Activated CD4-positive, alpha-beta T cell treated with anti-CD3 and anti-CD28 coated beads, Interleukin-2, amount 50 U/mL, for 48 hours (primary cell): ENCODE data around the gene TAP2.
A peak's percentile ranks its signal among the peaks of the same experiment; 100 is the strongest.
"Not testable (repeated sequence)": the region's sequence is repeated elsewhere in the genome, so short reads cannot be mapped to it uniquely, and the experiment has no call there.

Experiments used
- DNase-seq, 2 experiments: peaks; one replicate each; pipeline ENCODE4 v3.0.0-alpha.2; 2020

The TAP2 gene

DNA sequence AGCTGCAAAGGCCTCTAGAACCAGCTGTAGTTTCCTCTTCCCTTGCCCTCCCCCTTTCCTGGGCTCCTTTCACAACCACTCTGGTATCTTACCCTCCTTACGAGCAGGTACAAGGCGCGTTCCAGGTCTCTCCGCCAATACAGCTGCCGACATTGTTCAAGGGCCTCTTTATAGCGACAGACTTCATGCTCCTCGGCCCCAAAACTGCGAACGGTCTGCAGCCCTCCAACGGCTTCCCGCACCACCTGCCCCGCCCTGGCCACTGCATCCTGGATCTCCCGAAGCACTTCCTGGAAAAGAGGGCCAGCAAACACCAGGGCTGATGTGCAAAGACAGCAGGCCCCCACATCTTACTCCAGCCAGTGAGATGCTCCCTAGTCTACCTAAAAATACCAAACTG, 6.0 kb downstream of the TAP2 start:
- no peak for DNase-seq

DNA sequence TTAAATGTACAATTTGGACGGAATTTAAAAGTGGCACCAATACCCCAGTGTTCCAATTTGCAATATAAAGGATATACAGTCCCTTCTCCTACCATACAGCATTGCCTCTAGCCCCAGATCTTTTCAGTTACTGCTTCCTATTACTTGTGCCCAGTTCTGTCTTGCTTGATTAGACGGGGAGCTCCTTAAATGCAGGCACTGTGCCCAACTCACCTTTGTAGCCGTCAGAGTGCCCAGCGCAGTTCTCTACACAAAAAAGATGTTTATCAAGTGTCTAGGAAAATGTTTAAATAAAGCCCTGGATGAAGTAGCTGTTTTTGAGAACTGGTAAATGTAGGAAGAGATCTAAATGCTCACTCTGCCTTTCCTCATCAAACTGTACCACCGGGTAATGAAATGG, 7.6 kb downstream of the TAP2 start:
- no peak for DNase-seq

DNA sequence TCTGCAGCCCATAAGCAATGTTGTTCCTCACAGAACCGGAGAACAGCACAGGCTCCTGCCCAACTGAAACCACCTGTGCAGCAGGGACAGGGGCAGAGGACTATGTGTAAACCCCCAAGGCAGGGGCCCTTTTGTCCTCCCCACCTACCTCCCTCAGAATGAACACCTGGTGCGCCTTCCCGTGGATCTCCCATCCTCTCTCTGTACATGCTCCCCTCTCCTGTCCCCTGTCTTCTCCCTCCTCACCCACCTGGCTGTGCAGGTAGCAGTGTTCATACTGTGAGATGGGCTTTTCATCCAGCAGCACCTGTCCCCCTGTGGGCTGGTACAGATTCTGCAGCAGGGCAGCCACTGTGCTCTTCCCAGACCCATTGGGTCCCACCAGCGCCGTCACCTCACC, 8.5 kb downstream of the TAP2 start:
- DNase-seq = no peak

DNA sequence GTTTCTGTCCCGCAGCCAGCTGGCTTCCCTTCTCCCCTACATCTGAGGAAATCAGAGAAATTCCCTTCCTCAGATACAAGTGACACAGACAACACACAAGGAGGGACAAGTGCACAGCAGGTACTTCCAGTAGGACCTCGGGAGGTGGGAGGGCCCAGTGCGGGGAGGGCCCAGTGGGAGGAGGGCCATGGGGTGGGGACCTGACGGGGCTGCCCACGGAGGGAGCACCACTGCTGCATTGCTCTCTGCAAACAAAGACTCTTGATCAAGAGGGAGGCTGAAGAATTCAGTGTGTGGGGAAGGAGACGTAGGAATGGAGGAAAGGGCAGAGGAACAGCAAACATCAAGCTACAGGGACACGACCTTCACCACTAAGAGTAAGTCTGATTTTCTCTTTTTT, 9.0 kb downstream of the TAP2 start:
- no peak for DNase-seq

DNA sequence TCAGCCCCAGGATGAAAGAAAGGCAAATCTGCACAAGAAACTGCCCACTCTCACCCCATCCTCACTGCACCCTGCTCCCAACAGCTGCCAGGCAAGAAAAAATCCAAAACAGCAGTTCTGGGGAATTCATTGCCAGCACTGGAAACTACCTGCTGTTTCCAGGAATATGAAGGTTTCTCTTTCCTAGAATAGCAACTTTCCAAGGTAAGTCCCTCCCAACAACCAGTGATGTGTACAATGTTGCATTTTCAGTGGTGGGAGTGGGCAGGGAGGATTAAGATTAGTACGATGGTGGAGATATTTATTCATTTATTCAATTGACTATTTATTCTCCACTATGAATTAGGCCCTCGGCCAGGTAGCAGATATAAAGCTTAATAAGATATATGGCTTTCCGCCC, 11.5 kb downstream of the TAP2 start:
- no peak for DNase-seq

DNA sequence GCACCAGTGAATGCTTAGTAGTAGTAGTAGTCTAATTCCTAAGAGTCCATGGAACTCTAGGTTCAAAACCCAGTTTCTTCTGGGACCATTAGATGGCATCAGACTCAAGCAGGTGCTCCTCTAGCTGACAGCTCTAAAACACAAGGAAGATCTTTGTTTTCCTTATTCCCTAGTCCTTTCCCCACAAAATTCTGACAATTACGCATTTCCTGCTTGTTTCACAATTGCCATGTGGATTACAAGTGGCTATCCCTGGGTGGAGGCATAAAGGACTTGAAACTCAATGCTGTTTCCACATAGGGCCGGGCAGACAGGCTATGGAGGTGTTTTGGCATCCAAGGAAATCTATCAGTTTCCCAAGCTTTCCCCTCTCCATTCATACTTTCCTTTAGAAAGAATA, 12.6 kb downstream of the TAP2 start:
- DNase-seq = no peak

DNA sequence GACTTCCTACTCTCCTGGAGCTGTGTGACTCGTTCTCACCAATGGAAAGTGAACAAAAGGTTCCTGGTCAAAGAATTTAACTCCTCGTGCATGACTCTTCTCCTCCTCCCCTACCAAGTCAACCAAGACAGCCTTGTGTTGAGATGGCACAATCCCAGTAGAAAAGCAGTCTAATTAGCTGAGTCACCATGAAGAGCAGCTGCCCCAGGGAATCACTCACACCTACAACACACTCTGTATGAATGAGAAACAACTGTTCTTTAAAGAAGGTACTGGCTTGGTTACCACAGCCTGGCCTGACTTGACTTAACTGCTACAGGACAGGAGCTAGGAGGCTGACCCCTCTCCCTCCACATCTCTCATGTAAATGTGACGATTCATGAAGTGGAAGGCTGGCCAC, 18.8 kb downstream of the TAP2 start:
- no peak for DNase-seq

DNA sequence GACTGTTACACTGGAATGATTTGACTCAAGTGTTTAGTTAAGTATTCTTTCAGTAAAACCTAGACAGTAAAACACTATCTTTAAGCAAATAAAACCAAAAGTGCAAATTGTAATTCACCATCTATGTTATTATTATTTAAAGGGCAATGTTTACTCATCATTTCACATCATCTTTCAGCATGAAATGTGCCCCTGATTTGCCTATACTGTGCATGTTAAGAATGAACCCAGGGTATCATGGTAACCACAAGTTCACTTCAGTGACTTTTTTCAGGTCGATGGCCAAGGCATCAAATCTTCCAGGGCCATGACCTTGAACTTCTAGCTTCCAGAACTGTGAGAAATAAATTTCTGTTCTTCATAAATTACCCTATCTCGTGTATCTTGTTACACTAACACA, 19.7 kb downstream of the TAP2 start:
- DNase-seq = no peak

DNA sequence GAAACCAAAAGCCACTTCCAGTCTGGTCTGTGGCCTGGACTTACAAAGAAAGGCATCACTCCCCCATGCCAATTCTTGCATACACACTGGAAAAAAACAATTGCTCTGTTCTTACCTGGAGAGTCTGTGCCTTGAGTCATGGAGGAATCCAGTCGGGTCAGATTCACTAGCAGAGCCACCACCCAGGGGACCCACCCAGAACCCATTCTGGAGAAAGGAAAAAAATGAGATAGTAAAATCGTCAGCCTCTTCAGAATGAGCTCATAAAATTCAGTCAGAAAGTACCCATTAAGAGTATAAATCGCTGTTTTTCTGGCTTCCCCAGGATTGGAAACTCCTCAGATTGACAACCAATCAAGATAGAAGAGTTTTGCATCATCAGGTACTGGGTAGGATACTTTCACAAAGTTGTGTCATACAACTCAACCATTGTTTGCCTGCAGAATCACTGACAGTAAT, 21.8 kb downstream of the TAP2 start, which contains the start of gene HLA-DOB:
TSS of gene HLA-DOB (minus strand) at position 257 of the 459 bp plus-strand sequence. CDS start at position 206, 51 bp downstream.
- no peak for DNase-seq

DNA sequence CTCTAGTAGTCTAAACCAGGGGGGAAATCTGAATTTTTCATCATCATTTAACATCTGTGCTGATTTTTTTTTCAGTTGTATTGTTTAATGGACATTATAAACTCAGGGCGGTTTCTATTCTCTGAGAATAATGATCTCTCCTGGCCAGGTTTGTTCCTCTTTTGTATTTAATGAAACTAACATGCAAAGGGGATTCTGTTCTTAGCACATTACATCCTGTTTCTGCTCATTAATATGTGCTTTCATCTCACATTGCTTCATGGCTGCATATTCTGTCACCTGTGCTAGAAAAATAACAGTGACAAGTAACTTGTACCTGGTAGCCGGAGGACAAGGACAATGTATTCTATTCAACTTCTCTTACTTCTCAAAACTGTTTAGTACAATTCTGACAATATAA, 22.5 kb downstream of the TAP2 start:
- no peak for DNase-seq

DNA sequence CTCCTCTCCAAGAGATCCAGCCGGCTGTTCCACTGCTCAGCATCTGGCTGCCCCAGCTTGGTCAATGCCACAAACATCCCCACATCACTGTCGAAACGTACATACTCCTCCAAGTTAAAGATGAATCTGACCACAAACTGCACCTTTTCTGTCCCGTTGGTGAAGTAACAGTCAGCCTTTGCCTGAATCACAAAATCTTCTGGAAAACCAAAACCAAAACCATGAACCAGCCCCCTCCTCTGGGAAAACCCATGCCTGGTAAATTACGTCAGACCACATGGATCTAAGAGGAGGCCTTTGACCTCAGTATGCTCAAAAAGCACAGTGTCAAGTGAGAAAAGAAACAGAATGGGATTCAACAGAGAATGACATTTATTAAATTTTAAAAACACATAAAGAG, 23.4 kb downstream of the TAP2 start:
- no peak for DNase-seq

DNA sequence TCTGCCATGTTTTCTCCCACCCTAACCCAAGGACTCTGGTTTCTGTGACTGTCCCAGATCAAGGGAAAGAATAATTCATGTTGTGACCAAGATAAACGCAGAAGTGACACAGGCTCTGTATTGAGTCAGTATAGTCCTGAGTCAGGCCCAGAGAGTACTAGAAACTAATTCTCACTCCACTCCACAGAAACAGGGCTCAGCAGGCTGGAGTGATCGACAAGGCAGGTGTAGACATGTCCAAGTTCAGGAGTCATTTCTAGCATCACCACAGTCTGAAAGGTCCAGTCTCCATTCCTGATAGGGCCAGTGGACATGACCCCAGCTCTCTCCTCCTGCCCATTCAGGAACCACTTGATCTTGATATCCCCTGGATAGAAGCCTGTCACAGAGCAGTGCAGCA, 24.4 kb downstream of the TAP2 start:
- DNase-seq = no peak

DNA sequence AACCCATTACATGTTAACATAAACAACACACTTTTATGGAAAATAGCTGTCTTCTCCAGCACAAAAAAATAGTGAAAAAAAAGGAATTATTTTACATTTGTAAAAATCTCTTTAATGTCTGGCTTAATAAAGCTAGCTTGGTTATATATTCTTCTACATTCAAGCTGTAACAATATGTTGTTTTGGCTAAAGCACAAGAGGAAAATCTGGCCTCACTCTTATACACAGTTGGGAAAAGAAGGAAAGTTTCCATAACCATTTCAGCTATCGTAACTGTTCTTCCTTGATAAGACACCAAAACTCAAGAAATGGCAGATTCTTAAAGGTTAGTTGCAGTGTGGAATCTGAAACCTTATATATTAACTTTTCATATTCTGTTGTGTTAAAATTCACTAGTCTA, 29.4 kb downstream of the TAP2 start:
- no peak for DNase-seq

DNA sequence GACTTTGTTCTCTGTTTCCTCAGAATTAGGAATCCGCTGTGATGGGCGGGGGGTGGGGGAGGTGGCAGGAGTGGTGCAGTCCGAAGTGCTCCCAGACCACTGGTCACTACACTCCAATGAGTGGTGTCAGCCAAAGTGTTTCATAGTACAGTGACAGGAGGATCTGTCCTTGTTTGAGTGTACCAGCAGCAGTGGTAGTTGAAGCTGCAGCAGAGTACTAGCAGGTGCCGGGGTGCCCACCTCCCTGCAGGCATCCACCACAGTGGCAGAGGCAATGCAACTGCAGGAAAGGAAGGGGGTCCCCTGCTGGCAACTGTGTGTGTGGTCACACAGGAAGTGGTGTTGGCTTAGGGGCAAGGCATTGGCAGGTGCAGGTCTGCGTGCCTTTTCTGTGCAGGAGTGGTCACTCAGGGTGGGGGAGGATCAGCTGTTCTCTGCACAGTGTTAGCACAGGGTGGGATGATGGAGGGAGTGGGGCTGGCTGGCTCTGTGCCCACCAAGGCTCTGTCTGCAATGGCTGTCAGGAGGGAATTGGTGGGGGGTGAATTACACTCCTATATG, 31.4 kb downstream of the TAP2 start:
- no peak for DNase-seq

DNA sequence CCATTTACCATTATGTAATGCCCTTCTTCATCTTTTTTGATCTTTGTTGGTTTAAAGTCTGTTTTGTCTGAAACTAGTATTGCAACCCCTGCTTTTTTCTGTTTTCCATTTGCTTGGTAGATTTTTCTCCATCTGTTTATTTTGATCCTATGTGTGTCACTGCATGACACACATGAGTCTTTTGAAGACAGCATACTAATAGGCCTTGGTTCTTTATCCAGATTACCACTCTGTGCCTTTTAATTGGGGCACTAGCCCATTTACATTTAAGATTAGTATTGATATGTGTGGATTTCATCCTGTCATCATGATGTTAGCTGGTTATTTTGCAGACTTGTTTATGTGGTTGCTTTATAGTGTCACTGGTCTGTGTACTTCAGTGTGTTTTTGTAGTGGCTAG, 33.1 kb downstream of the TAP2 start:
- DNase-seq = not testable (repeated sequence)

DNA sequence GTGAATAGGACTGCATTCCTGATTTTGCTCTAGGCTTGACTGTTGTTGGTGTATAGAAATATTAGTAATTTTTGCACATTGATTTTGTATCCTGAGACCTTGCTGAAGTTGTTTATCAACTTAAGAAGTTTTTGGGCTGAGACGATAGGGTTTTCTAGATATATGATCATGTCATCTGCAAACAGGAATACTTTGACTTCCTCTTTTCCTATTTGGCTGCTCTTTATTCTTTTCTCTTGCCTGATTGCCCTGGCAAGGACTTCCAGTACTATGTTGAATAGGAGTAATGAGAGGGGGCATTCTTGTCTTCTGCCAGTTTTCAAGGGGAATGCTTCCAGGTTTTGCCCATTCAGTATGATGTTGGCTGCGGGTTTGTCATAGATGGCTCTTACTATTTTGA, 35.1 kb downstream of the TAP2 start:
- DNase-seq = no peak

DNA sequence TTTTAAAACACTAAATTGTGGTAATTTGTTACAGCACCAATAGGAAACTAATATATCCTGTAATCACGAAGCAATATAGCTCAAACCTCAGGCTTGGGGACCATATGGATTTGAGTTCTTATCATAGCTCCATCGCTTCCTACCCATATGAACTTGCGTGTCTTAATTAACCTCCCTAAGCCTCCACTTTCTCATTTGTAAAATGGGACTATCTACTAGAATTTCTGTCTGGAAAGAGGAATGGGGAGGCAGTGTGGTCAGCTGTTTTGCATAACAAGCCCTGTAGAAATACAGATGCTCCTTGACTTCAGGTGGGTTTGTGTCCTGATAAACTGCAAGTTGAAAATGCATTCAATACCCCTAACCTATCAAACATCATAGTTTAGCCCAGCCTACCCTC, 38.8 kb downstream of the TAP2 start:
- no peak for DNase-seq

DNA sequence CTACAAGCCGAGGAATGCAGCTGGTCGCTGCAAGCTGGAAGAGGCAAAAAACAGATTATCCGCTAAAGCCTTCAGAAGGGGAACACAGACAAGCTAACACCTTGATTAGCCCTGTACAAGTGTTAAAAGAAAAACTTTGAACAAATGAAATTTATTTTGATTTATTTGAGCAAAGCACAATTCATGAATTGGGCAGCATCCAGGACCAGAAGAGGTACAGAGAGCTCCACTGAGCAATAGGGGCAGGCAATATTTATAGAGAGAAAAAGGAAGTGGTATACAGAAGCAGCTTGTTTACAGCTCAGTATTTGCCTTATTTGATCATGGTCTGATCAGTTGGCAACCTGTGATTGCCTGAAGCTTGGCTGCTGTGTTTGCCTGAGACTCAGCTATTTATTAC, 39.4 kb downstream of the TAP2 start:
- no peak for DNase-seq

DNA sequence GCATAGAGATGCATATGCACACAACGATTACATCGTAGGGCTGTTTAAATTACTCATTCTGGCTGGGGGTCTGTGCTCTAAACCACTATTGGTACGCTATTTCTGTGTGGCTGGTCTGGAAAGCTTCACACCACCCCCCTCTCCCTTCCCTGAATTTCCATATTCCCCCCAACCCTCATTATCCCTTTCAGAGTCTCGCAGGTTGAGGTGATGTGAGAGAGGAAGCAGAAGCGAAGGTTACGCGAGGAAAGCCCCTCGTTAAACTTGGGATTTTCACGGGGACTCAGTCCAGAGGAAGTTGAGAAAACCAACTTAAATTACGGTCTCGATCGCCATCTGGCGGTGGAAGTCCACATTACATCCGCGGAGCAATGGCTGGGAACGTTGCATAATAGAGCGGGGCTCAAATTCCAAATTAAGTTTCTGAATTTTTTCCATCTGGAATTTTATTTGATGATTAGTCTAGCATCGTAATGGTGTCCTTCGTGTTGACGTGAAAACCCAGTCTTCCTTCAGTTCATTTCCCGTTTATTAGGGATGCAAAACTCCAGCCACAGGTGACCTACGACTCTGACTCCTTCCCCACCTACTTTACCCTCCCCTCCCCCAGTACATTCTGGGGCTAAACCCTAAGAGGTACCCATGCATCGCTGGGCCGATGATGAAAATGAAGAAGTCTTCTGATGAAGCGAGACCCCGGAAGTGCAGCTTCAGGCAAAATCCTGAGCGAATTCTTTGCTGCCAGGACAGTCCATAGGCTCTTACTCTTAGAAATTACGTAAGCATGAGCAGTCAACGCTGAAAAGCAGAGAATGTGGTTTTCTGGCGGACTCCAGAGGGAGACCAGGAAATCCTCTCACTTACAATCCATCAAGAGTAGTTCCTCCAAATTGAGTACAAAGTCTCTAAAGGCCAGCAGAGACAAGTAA, 41.4 kb downstream of the TAP2 start:
- peak; percentile 86 to 88 for DNase-seq

DNA sequence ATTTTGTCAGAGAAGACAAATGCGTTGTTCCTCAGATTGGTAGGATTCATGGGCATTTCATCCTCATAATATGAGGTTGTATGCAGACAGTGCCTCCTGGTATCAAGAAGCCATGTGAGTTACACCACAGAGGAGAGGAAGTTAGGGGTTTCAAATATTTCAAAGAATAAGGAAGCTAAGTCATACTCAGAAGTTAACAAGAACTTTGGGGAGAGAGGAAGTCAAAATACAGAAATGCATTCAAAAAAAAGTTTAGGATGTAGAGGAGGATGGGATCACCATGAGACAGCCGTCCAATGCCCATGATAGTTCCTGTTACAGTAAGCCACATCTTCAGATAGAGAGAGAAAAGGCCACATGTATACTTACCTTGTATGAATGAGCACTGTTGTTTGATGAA, 44.0 kb downstream of the TAP2 start:
- DNase-seq = no peak

DNA sequence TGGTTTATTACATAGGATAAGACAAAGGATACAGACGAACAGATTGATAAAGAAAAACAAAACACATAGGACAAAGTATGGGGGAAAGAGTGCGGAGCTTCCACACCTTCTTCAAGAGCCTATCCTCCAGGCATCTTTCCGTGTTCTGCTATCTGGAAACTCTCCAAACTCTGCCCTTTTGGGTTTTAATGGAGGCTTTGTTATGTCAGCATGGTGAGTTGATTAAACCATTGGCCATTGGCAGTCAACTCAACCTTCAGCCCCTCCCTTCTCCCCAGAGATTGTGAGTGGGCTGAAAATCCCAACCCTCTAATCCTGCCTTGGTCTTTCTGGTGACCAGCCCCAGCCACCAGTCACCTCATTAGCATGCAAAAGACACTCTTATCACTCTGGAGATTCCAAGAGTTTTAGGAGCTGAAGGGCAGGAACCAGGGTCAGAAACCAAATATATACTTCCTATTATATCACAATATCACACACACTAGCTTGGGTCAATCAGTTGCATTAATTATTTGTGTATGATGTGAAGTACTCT, 45.6 kb downstream of the TAP2 start:
- no peak for DNase-seq

DNA sequence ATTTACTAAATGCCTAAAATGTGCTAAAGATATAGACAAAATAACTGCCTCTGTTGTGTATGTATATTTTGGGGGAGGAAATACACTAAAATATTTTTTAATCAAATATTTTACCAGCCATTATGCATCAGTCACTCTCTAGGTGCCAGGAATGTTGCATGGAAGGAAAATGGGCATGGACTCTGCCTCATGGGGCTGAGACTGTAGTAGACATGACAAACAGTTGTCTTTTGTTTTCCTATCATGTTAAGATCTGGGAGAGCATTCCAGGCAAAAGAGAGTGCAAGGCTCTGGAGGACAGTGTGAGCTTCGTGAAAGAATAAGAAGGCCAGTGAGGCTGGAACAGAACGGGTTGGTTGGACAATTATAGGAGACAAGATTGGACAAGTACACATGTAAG, 48.2 kb downstream of the TAP2 start:
- DNase-seq = no peak
